GM18868 (cell line): ENCODE data around the gene RAP2B.
"Not testable (repeated sequence)": the region's sequence is repeated elsewhere in the genome, so short reads cannot be mapped to it uniquely, and the experiment has no call there.

Source experiments
- ATAC-seq: cut with Tn5 transposase; IDR thresholded peaks from one replicate; pipeline ENCODE4 v1.9.1; 2021; ENCODE audit warnings: mild to moderate bottlenecking, moderate library complexity; ENCODE audit not compliant: unreplicated experiment

Gene RAP2B

DNA sequence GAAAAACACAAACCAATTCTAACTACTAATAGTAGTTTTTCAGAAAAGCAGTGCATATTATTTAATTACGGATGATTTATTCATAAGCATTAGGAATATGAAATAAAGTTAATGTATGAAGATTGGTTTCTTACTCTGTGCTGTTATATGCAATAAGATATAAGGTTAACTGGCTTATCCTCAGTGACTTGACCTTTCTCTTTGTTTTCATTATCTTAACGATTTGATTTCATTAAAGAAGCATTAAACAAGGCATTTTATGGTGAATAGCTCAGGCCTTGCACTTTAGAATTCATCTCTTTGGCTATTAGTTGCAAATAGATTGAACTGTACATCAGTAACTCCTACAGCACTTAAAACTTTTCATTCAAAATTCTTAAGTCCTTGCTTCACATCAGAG lies 28.9 kb downstream of the RAP2B start:
- no peak for ATAC-seq

DNA sequence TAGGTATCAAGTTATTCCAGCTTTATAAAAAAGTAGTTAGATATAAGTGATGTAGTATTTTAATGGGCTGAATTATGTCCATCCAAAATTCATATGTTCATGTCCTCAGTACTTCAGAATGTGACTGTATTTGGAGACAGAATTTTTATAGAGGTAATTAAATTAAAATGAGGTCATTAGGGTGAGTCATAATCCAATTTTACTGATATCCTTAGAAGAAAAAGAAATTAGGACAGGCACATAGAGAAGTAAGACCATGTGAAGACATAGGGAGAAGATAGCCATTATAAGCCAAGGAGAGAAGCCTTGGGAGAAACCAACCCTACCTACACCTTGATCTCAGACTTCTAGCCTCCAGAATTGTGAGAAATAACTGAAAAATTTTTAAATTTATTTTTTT lies 30.3 kb downstream of the RAP2B start:
- no peak for ATAC-seq

DNA sequence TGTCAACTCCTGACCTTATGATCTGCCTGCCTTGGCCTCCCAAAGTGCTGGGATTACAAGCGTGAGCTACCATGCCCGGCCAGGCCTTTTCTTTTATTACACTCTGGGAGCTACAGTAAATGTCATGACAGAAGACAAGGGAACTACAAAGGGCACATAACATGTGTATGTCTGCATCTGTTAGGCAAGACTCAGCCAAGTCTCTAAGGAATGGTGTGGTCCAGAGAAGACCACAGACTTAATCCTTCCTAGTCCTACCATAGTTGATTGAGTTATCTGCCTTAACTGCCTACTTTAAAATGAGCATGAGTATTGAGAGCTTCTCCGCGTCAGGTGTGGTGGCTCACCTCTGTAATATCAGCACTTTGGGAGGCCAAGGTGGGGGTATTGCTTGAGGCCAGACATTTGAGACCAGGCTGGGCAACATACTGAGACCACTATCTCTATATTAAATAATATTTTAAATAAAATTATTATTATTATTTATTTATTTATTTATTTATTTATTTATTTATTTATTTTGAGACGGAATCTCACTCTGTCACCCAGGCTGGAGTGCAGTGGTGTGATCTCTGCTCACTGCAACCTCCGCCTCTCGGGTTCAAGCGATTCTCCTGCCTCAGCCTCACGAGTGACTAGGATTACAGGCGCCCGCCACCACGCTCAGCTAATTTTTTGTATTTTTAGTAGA lies 31.9 kb downstream of the RAP2B start:
- not testable (repeated sequence) for ATAC-seq

DNA sequence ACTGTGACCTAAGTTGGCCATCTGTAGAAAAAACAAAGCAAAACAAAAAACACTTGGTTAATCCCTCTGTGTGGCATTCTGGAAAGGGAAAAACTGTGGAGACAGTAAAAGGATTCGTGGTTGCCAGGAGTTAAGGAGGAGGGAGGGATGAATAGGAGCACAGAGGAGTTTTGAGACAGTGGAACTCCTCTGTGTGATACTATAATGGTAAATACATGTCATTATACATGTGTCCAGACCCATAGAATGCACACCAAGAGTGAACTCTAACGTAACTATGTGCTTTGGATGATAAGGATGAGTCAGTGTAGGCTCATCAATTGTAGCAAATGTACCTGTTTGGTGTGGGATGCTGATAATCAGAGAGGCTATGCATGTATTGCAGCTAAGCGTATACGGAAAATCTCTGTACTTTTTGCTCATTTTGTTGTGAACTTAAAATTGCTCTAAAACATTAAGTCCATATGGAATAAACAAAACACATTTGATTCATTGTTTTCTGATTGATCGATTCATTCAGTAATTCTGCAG lies 33.4 kb downstream of the RAP2B start:
- ATAC-seq = no peak

DNA sequence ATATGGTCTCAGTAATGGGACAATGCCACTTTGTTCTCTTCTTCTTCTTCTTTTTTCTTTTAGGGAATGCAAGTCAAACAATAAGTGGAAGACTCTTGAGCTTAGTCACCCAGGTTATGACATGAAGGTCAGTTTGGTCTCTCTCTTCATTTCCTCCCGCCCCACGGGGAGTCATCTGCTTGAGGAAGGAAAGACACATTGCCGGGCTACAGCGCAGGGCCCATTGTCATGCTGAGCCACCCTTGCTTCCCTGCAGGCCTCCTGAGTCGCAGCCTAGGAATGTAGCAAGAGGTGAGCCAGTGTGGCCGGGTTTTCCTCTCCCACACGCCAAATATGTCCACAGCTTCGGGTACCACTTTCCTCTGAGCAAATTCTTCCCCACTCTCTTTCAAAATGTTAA lies 47.6 kb downstream of the RAP2B start:
- no peak for ATAC-seq

DNA sequence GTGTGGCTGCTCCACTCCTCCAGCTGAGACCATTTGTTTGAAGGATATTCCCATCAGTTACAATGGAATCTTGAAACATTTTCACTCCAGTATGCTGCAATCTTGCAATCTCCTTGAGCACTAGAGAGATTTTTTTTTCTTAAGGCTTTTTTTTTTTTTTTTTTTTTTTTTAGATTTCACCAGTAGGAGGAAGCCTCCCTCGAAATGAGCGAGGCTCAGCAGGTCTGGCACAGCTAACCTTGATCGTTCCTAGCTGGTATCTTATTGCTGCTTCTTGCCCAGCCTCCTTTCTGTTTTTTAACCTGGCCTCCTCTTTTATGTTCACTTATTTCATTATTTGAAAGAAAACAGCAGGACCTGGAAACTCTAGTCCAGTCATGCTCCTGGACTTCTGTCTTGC lies 48.1 kb downstream of the RAP2B start:
- no peak for ATAC-seq

DNA sequence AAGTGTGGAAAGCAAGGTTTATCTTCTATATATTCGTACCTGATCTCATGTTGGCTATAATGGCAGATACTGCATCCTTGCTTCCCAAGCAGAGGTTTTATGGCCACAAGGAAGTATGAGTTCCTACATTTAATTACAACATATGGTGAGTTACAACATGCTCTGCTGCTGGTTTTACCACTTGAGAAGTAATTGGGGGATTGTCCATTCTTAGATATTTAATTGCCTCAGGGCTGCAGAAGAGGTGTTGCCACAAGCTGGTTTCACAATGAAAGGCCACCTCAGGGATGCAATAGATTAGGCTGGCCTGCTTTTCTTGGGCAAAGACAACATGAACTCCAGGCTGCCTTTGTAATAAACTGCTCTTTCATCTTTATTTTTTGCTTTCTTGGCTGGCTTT lies 48.6 kb downstream of the RAP2B start:
- ATAC-seq = no peak

DNA sequence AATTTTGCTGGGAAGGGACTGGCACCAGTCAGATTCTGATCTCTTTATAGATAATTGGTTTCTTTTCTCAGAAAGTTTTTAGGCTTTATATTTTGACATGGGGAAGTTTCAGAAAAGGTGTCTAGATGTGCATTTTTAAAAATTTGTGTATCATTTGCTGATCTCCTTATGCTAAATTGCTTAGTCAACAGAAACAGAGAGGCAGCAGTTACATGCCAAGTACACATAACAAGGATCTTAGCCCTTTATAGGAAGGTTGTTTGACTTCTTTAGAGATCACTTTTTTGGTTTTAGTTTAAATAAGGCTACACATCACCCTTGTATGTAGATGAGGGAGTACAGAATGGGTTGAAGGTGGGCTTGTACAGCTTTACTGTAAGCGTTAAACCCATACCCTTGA lies 53.5 kb downstream of the RAP2B start:
- ATAC-seq = no peak

DNA sequence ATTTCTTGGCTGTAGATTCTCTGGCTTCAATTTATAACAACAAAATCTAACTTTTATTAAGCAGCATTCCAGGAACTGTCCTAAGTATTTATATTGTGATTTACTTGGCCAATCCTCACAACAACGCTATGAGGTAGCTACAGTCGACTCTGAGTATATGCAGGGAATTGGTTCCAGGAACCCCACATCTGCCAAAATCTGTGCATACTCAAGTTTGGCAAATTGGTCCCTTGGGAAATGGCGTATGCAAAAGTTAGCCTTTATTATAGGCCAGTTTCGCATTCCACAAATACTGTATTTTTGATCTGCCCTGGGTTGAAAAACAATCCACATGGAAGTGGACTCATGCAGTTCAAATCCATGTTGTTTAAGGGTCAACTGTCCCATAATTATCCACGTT lies 53.9 kb downstream of the RAP2B start:
- ATAC-seq = no peak

DNA sequence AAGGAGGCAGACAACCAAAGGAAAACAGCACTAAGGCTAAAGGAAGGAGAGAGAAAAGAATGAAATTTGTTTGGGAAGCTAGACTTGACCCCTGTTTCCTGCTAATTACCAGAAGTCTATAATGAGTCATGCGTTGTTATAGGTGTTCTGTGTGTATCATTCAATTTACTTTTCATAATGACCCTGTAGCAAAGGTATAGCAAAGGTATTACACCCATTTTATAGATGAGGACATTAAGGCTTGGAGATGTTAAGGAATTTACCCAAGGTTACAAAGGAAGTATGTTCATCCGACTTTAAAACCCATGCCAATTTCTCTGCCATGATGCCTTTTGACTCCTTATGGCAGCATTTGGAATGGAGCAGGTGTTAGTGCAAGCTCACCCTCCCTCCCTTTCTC lies 54.9 kb downstream of the RAP2B start:
- no peak for ATAC-seq

DNA sequence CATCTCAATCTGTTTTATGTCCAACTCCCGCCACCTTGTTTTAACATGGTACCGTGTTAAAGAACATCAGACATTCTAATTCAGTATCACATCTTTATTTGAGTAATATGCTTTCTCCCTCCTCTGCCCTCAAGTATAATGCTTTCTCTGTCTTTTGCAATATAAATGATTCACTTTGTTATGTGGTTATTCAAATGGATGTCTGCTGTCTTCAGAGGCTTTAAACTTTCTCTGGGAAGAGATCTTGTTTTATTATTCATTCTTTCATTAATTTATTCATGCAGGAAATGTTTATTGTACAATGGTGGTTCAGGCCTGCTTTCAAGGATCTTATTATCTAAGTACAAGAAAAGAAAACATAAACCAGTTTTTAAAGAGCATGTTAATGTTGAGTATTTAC lies 57.1 kb downstream of the RAP2B start:
- ATAC-seq = no peak
